PFSK-1 (cell line): ENCODE results near the gene PACC1.

Experiments used
- FOXP2 ChIP-seq: optimal IDR thresholded peaks from 2 replicates; pipeline ENCODE3; 2011; ENCODE audit warnings: borderline replicate concordance, control low read depth, inconsistent platforms; ENCODE audit not compliant: insufficient read depth; ENCODE audit errors: extremely low read length, extremely low read depth
- POLR2AphosphoS5 ChIP-seq: IDR thresholded peaks from 2 replicates; pipeline ENCODE4 v1.6.1; 2012; ENCODE audit warnings: low read depth, mild to moderate bottlenecking, control low read depth, low read length, moderate library complexity
- SIN3A ChIP-seq: IDR thresholded peaks from 2 replicates; pipeline ENCODE4 v1.6.1; 2012; ENCODE audit warnings: mild to moderate bottlenecking, low read length, moderate library complexity, borderline replicate concordance; ENCODE audit not compliant: insufficient read depth
- TAF1 ChIP-seq: IDR thresholded peaks from 2 replicates; pipeline ENCODE4 v1.6.1; 2012; ENCODE audit warnings: low read length, control low read depth, borderline replicate concordance; ENCODE audit not compliant: insufficient read depth
- TF ChIP-seq, protein P1 (sequence below), 2 experiments: IDR thresholded peaks; 2 replicates each; pipeline versions ENCODE4 v1.6.1 to v1.8.0; 2011 to 2012; ENCODE audit warnings: low read depth in 2 of 2, low read length in 2 of 2, control low read depth in 1 of 2, inconsistent platforms in 1 of 2, mild to moderate bottlenecking in 1 of 2, moderate library complexity in 1 of 2; ENCODE audit not compliant: insufficient read depth in 1 of 2

DNA sequence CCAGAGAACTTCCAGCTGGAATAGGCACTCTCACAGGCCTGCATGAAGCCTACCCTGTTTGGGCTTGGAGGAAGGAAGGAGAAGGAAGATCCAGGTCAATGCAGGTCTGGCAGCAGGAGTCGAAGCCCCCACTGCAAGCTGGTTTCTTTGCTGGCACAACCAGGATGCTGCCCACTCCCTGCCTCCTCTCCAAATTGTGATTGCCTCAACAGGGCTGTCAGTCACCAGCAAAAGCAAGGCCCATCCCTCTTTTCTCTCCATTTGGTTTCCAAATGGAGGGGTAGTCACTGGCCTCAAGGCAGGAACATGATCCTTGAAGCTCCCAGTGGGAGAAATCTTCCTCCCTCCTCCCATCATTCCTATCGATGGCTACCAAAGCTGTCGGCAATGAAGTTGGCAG, 37.0 kb downstream of the PACC1 start:
- TF ChIP-seq SIN3A (no peak), POLR2AphosphoS5 (no peak), TAF1 (no peak), FOXP2 (no peak)
- TF ChIP-seq, protein P1, sequence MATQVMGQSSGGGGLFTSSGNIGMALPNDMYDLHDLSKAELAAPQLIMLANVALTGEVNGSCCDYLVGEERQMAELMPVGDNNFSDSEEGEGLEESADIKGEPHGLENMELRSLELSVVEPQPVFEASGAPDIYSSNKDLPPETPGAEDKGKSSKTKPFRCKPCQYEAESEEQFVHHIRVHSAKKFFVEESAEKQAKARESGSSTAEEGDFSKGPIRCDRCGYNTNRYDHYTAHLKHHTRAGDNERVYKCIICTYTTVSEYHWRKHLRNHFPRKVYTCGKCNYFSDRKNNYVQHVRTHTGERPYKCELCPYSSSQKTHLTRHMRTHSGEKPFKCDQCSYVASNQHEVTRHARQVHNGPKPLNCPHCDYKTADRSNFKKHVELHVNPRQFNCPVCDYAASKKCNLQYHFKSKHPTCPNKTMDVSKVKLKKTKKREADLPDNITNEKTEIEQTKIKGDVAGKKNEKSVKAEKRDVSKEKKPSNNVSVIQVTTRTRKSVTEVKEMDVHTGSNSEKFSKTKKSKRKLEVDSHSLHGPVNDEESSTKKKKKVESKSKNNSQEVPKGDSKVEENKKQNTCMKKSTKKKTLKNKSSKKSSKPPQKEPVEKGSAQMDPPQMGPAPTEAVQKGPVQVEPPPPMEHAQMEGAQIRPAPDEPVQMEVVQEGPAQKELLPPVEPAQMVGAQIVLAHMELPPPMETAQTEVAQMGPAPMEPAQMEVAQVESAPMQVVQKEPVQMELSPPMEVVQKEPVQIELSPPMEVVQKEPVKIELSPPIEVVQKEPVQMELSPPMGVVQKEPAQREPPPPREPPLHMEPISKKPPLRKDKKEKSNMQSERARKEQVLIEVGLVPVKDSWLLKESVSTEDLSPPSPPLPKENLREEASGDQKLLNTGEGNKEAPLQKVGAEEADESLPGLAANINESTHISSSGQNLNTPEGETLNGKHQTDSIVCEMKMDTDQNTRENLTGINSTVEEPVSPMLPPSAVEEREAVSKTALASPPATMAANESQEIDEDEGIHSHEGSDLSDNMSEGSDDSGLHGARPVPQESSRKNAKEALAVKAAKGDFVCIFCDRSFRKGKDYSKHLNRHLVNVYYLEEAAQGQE (IDR thresholded peaks at IDR 0.05; ENCODE audit: insufficient read depth in 1 of 2, low read depth in 2 of 2, low read length in 2 of 2) = no peak
